ENCODE measurements around the gene NPC1.
"Not testable (repeated sequence)": the region's sequence is repeated elsewhere in the genome, so short reads cannot be mapped to it uniquely, and the experiment has no call there.

NPC1 gene

DNA sequence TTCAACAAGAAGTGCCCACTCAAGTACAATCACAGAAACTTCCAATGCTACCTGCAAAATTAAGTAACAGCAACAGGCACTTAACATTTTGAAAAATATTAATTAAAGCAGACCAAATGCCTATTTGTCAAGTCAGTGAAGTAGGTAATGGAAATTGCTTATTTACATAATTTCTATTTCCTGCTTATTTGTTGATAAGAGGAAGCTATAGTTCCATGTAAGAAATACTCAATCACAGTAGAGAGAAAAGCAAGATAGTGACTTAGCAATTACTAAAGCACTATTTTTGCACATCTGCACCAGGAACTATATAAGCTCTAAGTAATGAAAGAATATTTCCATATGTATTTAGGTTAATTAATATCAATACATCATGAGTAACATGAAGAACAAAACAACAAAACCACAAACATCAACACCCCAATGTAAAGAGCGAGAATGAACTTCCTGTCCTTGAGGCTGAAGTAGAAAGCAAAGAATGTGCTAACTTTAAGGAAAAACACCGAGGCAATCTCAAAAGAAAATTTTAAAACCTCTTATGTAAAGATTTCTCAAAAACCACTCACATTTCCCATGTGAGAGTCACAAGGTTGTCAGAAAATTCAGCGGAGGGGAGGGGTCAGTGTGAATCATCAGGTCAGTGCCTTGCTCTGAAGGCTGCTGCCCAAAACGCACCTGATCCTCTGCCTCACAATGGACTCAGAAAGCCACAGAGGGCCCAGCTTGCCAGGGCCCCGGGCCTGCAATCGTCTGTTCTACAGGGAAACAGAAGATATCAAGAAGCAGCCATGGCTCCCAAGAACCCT, 12.5 kb downstream of the NPC1 start:
- DNase-seq = peak; percentile 49 to 62

- DNase-seq = no peak
Observed at GRCh38 chr18:23573020-23573419, 13.3 kb downstream of the NPC1 start.

DNA sequence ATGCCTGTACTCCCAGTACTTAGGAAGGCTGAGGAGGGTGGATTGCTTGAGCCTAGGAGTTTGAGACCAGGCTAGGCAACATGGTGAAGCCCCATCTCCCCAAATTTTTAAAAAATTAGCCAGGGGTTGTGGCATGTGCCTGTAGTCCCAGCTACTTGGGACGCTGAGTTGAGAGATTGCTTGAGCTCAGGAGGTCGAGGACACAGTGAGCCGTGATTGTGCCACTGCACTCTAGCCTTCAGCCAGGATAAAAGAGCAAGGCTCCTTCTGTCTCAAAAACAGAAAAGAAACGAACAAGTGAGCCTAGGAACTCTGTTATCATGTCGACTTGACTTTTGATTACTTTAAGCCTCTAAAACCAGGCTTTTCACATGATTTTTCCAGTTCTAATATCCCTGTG, 13.7 kb downstream of the NPC1 start:
- no peak for DNase-seq

- no peak for DNase-seq
Observed at GRCh38 chr18:23572012-23572411, 14.3 kb downstream of the NPC1 start.

DNA sequence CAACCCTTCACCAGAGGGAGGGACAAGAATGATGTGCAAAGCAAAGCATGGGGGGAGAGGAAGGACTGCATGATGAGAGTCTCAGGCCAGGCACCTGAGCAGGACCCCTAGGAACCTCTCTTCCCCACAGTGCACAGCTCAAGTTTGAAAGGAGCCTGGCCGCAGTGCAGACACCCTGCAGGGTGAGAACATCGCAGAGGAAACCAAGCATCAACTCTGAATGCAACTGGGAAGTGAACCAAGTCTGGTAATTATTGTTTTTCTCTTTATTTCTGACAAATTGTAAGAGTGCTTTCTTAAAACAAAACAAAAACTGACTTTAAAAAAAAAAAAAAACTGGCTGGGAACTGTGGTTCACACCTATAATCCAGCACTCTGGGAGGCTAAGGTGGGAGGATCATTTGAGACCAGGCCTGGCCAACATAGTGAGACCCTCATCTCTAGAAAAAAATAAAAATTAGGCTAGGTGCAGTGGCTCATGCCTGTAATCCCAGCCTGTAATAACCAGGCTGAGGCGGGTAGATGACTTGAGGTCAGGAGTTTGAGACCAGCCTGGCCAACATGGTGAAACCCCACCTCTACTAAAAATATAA, 15.3 kb downstream of the NPC1 start:
- peak in 1 of 2 donors; percentile 38 for DNase-seq

DNA sequence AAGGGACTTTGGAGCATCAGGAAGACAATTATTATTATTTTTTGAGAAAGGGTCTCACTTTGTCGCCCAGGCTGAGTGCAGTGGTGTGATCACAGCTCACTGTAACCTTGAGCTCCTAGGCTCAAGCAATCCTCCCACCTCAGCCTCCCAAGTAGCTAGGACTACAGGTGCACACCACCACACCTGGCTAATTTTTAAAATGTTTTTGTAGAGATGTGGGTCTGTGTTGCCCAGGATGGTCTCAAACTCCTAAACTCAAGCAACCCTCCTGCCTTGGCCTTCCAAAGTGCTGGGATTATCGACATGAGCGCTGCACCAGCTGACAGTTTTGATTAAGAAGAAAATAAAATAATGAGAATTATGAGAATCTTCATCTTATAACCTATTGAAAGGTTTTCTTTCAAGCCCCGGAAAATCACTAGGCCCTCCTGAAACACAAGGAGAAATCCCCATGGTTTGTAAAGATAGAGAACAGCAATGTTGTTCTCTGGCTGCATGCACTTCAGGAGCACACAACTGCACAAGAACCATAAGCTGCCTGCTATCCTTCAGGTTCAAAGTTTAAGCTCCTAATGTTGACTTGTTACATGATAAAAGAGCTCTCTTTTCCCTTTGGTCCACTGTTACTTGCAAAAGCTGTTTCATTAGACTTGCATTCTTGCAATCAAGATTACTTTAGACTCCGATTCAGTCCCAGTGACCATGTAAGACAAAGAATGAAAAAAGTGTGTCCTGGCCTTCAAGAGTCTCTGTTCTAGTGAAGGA, 16.8 kb downstream of the NPC1 start:
- no peak for DNase-seq

DNA sequence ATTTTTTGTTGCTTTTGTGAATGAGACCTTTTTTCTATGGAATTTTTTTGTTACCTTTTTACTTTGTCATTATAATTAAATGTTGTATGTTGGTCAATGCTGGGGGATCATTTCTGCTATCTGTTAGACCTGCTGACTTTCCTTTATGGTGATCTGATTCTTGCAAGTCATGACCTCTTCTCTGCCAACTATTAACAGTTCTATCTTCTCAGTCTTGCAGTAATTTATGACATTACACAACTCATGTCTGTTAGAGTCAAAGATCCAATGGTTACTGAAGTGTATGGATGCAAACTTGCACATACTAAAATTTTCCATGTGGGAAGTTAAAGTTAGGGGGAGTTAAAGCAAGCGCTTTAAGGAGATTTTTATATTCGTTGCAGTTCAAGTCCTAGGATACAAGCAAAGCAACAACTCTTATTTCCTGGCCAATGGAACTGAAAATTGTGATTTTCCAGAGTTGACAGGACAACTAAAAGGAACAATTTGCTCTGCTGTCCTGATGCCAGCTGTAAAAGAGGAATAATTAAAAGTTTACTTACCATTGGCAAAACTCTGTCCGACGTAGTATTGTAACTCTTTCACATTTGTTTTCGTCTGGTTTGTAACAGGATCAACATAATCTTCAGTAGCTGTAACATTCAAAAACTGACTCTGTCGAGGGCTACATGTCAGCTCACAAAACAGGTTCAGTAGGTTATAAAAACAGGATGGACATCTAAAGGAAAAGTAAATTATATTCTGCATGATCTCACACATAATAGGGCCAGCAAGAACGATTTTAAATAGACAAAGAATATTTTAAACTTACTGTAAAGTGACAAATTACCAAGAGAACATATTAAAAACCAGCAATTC, 17.8 kb downstream of the NPC1 start:
- no peak for DNase-seq

DNA sequence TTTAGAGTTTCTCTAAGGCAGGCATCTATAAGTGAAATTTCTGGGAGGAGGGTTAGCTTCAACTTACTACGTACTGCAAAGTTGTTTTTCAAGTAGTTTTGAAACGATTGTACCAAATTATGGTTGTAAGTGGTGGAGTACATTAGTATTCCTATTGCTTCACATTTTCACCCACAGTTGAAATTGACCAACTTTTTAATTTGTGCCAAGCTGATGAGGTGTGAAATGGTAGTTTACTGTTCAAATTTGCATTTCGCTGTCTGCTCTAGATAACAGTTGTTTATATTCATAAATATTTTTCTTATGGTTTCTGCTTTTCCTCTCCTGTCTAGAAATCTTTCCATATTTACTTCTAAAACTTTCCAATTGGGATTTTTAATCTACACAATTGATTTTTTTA, 18.6 kb downstream of the NPC1 start:
- no peak for DNase-seq

GRCh38 chr18:23565916-23566547, 20.3 kb downstream of the NPC1 start:
- no peak for DNase-seq

DNA sequence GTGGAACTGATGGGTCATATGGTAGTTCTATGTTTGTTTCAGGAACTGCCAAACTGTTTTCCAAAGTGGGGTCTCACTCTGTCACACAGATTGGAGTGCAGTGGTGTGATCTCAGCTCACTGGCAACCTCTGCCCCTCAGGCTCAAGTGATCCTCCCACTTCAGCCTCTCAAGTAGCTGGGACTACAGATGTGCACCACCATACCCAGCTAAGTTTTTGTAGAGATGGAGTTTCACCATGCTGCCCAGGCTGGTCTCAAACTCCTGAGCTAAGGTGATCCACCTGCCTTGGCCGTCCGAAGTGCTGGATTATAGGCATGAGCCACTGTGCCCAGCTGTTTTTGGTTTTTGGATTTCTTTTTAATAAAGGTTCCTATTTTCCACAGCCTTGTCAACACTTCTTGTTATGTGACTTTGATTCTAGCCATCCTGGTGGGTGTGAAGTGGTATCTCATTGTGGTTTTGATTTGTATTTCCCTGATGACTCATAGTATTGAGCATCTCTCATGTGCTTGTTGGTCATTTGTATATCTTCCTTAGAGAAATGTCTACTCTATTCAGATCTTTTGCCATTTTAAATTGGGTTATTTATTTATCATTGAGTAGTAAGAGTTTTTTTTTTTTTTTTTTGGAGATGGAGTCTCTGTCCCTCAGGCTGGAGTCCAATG, 22.8 kb downstream of the NPC1 start:
- peak in 1 of 2 donors; percentile 46 for DNase-seq

GRCh38 chr18:23560186-23560585, 26.1 kb downstream of the NPC1 start:
- no peak for DNase-seq

- DNase-seq = not testable (repeated sequence)
Observed at GRCh38 chr18:23557511-23557910, 28.8 kb downstream of the NPC1 start.

GRCh38 chr18:23556145-23556780, 30.0 kb downstream of the NPC1 start:
- no peak for DNase-seq

DNA sequence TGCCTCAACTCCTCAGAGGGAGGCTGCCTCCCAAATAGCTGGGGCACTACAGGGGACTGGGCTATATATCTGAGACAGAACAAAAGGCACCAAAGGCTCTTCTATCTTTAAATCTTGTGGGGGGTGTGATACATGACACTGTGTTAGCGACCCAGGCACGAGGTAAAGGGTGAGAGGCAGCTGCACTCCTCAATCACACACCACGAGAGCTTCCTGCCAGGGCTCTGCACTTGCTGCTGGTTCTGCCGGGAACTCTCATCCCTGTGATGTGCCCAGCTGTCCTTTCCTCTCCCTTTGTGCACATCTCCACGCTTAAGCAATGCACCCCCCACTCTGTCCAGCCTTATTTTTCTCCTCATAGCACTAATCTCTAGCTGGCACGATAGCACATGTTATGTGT, 32.4 kb downstream of the NPC1 start:
- DNase-seq = no peak

DNA sequence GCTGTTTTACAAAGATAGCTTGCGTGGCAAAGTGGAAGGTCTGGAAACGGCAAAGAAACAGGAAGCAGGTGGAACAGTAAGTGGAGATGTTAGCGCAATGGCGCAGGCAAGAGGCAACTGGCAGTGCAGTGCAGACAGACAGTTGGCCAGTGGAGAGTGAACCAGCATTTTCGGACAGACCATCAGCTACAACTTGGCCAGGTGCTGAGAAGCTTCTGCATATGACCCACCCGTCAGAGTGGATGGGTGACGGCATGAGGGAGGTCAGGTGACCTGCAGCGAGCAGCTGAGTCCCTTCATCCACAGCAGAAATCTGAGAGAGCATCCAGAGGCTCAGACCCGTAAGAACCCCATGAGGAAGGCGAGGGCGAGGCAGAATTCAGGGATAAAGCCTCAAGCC, 33.8 kb downstream of the NPC1 start:
- DNase-seq = no peak

DNA sequence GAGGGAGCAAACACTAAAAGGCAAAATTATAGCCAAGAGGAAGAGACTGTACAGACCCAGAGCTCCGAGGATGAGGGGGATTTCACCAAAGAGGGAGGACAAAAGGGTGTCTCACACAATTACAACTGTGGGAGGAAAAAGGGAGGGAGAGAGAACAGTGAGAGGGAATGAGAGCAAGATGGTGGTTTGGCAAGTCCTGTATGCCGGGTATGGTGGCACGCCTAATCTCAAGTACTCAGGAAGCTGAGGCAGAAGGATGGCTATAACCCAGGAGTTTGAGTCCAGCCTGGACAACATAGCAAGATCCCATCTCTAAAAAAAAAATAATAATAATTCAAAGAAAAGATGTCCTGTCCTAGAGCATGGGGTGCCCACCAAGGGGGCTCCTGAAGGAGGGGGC, 34.3 kb downstream of the NPC1 start:
- DNase-seq = no peak

DNA sequence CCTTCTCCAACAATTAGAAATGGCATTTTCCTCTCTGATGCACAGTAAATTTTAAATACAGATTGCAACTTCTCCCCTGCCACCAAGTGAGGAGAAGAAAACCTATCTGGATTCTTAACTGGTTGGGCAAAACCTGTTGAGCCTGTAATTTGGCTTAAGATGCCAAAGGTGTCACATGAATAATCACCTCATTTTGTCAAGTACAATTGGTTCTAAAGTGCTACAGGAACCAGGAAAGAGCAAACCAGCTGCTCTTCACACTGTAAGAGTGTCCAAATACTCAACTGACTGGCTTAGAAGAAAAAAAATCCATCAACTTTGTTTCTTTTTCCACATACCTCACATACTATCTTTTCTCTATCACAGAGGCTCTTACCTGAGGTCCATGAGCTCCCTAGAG, 35.4 kb downstream of the NPC1 start:
- DNase-seq = no peak

- DNase-seq = no peak
Observed at GRCh38 chr18:23548719-23549118, 37.6 kb downstream of the NPC1 start.

DNA sequence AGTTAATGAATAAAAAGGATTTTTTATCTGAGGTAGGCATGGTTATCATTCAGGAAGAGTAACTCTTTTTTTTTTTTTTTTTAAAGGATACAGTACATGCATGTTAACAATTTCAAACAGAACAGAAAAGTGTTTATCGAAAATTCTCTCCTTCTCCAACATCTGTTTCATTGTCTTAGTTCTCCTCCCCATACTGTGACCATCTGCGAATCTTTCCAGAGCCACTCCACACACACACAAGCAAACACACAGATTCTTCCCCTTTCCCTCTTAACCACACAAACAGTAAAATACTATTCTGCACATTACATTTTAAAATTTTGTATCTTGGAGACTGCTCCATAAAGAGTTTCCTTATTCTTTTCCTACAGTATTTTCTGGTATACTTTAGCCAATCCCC, 38.0 kb downstream of the NPC1 start:
- no peak for DNase-seq

DNA sequence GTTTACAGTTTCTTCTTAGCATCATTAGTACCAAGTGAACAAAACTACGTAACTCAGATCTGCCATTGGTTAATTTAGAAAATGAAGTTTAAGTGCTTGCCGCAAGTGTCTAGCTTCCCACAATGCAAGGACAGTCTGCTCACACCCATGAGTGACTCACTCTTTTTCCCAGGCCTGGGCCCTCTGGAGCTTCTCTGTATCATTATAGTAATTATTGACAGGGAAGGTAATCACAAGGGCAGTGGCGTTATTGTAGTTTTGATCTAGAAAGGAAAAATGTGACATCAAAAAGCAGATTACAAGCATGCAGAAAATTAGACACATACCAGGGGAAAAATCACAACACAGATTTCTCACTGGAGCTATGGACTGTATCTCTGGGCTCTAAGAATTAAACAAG, 38.5 kb downstream of the NPC1 start:
- no peak for DNase-seq

DNA sequence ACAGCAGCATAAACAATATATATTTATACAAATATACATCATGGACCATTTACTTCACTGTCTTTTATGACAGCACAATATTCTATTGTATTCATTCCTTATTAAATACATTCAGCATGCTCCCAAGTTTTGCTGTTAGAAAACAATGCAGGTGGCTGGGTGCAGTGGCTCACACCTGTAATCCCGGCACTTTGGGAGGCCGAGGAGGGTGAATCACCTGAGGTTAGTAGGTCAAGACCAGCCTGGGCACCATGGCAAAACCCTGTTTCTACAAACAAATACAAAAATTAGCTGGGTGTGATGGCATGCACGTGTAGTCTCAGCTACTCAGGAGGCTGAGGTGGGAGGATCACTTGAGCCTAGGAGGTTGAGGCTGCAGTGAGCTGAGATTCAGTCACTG, 39.0 kb downstream of the NPC1 start:
- DNase-seq = no peak

All from CD4-positive, alpha-beta T cell treated with Interferon alpha-2 for 1 hour (primary cell).